HG03521 (cell line): ENCODE measurements around the gene OPCML.

ENCODE experiments used
- ATAC-seq: cut with Tn5 transposase; IDR thresholded peaks from one replicate; pipeline ENCODE4 v1.9.1; 2021; ENCODE audit warnings: mild to moderate bottlenecking, moderate library complexity; ENCODE audit not compliant: unreplicated experiment

OPCML gene

DNA sequence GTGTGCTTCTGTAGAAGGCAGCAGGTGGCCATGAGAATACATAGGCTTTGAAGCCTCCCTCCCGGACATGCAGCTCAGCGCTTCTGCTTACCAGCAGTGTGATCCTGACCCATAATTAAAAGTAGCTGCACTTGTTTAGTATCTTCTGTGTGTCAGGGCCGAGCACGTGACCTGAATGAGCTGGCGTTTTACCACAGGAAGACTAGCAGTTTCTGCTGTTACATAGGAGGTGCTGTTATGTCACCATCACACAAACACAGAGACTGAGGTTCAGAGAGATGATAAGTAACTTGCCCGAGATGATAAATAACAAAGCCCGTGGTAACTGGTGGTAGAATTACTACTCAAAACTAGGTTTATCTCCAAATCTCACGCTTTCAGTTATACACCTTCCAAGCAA lies 329.5 kb downstream of the OPCML start:
- no peak for ATAC-seq

DNA sequence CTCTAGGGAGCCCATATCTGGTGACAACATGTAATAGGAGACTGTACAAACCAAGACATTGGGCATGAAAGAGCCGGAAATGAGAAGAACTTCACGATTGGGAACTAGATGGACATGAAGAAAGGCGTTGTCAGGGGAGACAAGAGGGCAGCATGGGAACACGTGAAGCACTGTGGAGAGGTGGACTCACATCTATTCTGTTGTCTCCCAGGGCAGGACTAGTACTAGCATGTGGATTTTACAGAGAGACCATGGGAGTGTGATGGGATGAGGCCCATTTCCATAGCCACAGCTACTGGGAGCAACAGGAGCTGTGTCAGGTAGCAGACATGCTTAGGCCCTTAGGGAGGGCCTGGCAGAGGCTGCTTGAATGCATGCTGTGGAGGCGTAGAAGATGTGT lies 333.9 kb downstream of the OPCML start:
- ATAC-seq = no peak

DNA sequence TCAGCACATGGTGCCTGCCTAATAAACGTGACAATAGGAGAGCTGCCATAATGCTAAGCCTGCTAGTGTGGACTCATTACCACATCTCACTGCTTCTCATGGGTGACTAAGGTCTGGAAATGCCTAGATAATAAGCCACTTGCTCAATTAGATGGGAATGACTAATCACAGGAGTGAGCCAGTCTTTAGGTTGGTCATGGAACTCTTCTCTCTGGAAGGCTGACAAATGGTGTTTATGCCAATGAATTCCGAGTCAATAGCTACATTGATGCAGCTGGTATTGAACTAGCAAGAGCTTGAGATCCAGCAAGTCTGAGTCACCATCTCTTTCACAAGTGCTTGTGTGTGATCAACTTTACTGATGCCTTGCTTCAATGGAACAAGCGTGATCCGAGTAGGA lies 334.9 kb downstream of the OPCML start:
- ATAC-seq = no peak

DNA sequence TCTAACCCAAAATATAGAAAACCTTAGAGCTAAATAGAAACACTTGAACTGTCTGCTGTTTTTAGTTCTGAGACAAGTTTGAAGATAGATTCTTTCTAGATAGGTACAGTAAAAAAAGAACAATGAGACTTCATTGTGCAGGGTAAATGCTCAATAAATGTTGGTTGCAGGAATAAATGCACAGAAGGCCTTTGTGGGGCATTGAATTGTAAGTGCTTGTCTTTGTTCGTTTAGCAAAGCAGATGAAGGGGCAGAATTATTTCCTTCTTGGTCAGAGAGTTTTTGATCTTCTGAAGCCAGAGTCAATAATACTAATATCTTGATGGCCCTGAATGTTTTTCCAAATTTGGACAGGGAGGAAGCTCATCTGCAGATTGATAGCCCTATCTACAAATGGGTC lies 340.4 kb downstream of the OPCML start:
- ATAC-seq = no peak

DNA sequence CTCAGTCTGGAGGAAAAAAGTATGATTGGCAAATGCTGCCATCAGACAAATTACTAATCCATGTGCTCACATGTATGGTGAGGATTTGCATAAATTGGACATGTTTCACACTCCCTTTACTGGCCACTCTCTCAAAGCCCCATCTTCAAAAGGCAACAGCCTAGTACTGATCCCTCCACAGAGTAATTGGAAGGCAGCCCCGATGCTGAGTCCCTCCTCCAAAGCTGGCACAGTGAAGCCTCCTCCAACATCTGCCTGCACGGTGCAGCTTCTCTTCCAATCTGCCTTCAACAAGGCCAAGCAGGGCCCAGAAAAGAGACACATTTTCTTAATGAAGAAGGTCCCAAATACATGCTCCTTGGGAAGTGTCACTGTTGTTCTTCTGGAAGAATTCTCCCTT lies 350.6 kb downstream of the OPCML start:
- ATAC-seq = no peak

DNA sequence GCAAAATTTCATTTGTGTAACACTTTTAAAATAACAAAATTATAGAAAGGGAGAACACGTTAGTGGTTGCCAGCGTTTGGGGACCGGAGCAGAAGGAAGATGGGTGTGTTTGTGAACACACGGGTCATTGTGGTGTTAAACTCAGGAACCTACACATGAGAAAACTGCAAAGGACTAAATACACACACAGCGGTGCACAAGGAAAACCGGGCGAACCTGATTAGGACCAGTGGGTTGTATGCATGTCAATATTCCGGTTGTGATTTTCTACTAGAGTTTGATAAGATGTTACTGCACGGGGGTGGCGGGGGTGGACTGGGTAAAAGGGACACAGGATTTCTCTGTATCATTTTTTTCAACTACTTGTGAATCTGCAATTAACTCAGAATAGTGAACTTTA lies 351.2 kb downstream of the OPCML start:
- ATAC-seq = no peak

DNA sequence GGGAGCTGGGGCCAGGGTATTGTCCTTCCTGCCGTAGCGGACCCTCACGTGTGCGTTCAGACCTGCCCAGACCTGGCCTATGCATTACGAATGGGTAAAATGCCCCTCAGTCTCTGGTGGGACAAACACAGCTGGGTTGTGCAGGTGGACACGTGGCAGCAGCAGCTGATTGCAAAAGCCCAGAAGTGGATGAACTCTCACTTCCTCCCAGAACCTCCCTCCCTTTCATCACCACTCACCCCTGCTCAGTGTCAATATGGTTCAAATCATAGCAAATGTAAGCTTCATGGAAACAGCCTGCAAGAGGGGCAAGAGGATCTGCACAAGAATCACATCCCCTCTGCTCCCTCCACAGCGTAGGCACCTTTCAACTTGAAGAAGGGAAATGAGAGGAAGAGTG lies 352.1 kb downstream of the OPCML start:
- ATAC-seq = no peak

DNA sequence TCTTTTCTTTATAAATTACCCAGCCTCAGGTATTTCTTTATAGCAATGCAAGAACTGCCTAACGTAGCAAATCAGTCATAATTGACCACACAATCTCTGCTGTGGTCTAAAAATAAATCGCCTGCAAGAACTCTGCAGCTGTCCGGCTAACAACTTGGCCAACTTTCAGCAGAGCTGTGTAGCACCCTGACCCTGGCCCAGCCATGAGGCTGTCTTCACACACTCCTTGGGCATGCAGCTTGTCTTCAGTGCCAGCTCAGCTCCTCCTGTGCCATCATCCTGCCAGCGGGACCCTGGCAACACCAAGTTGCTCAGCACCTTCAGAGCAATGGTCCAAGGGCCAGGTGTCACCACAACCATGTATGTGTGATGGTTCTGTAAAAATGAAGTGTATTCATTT lies 355.6 kb downstream of the OPCML start:
- ATAC-seq = no peak

DNA sequence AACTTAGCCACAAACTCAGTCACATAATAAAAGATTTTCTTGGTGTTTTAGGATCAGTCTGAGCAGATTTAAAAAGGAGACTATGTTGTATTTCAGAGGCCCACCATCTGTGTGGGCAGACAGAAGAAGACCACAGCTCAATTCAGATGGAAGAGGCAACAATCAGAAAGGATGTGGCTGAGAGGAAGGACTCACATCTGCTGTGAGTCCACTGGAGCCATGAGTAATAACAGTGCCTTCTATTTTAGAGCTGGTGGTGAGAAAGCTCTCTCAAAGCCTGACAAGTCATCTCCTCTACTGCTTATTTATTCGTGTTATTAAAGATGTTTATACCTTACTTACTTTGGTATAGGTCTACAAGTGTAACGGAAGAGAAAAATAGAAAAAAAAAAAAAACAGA lies 357.2 kb downstream of the OPCML start:
- ATAC-seq = no peak

DNA sequence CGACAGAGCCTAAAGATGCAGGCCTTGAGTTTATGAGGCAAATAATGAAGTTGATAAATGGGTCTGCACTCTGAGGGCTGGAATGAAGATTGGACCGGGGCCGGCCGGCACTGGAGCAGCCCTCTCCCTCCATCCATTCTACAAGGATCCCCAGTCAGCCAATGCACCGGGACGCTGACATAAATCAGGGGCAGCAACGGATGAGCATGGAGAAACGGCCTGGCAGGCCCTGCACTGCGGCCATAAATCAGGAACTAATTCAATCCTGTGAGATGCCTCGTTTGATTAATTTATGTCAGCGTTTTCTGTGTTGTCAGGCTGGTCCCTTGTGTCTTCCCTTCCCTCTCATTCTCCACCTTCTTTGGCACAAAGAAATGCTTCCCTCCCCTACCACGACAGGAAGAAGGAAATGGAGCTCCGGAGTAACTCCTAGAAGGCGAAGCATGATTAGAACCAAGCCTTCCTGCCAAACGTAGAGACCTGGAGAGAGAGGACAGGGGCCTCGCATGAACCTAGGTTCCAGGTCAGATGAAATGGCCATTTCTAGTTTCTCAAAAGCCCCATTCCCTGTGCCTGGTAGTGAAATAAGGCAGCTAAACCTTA lies 358.4 kb downstream of the OPCML start:
- no peak for ATAC-seq

DNA sequence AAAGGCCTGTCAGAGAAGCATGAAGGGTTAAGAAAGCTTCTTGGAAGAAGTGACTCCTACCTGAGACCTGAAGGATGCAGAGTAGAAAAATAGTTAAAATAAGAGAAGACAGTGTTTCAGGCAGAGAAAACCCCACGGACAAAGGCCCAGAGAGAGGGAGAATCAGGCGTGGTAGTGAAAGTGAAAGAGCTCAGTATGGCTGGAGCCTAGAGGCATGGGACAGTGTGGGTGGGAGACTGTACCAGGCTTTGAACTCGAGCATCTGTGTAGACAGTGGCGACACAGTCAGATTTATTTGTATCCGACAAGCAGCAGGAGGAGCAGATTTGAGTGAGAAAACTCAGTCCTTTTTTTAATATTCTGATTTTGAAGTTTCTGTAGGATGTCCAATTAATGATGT lies 360.0 kb downstream of the OPCML start:
- no peak for ATAC-seq

DNA sequence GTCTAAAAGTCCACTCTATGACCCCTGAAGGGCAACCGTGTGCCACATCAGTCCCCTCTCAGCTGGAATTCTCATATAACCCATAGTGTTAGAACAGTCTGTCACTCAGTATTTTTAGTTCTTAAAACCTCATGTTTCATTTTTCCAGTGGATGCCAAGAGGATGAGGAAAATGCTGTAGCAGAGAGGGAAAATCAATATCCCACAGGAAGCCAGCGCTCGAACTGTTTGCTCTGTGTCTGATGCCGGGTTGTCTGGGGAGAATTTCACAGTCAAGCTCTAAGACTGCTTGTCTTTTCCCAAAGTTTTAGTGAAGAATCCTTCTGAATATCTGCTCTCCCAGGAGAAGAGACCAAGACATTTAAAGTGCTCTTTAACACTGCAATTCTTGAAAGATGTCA lies 360.9 kb downstream of the OPCML start:
- ATAC-seq = no peak

DNA sequence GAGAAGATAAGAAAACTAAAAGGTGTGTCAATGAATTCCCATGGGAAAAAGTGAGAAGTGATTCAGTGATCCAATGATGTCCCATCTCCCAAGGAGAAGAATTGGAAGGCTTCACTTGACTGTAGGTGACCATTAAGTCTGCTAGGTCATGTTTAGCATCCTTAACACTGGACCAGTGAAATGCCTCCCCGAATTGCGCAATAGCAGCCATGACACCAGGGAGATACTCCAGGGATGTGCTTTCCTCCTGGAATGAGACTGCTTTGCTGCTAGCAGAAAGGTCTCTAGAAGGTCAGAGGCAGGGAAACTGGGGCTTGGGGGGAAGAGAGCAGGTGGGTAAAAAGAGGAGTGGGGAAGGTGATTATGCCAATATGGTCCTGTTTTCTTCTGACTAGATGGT lies 364.3 kb downstream of the OPCML start:
- ATAC-seq = no peak

DNA sequence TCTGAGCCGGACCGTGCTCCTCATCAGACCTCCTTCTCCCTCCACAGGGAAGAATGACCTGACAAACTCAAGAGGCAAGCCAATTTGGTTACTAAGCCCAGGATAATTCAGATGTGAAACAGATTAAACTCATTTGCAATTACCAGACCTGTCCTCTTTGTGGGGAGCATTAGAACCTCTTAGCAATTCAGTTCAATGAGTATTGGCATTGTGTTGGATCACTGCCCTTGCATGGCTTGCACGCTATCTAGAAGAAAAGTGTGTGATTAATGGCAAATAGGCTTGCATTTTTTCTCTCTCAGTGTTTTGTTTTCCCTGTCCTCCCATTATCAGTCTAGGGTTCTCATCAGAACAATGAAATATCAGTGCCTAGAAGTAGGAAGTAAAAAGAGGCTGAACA lies 365.6 kb downstream of the OPCML start:
- ATAC-seq = no peak

DNA sequence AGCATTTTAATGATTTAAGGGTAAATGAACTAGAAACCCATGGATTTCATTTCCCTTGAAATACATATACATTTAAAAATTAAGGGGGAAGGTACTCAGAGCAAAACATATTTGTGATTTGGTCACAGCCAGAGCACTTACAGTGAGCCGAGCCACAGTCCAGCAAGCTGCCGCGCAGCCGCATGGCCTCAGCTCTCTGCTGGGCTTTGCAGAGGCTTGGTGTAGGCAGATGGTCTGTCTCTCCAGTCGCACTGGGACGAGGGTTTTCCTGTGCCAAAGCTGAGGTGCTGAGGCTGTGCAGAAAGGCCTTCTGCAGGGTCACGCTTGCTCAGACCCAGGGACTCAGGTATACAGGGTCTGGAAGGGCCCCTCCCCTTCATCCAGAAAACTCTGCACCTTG lies 367.3 kb downstream of the OPCML start:
- ATAC-seq = no peak

DNA sequence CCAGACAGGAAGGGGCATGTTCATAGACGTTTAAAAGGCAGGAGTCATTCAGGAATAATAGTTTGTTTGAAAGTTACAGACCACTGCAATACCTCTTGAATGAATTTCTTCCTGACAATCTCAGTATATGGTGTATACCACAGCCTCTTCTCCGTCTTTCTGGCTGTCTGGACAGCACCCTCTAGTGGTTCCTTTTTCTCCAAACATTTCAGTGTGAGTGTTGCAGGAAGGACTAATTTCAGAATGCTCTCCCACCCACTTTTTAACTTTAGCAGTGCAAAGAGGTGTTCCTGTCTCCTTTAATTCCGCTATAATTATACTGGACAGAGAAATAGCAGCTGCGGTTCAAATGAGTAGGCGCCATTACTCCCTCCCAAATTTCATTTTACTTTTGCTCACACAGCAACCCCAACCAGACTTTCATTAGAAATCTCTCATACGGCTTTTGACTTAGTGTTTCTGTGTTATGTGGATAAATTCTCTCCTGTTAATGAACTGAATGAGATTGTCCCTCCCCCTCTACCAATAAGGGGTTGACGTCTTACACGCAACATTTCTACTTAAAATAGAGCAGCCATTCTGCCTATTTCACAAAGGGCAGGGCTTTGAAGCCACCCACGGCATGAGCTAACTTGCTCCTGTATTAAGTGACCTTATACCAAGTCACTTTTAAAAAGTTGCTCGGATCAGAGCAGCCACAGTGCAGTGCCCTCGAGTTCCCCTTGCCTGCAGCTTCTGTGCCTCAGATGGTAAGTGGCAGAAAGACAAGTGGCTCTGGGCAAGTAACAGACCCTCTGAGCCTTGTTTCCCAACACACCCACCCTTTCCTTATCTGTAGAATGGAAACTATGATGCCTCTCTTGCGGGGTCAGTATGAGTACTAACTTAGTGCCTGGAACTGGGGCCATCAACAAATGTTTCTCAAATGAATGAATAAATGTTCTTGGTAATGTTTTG lies 368.6 kb downstream of the OPCML start:
- ATAC-seq = peak; percentile 66

DNA sequence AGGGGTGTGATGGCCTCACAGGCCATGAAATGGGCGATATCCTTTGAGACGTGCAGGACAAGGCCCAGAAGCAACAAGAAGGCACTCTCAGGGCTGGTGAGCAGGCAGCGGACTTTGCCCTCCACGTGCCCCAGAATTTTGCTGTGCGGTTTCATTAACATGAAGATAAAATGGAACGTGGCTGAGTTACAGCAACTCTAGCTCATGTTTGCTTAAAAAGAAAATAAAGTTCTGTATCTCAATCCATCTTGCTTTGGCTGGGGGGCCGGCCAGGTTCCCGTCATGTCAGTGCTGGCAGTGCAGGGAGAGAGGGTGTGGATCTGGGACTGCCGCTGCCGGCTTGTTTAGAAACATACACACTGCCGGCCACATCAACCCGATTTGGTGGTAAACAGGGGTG lies 370.1 kb downstream of the OPCML start:
- ATAC-seq = no peak

DNA sequence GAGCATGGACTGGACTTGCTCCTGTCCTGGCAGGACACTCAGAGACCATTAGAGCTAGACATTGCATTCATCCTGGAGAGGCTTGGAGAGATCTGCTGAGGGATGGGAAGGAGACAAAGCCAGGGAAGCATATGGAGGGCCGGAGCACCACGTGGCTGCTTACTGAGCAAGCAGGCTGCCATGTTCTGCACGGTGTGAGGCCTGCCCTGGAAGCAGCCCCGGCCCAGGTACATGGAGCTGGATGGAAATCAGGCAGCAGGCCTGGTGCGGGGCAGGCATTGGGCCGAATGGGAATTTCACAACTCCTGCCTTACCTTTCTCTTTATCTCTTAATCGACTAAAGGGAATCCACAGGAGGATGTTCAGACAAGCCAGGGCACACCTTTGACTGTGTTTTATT lies 371.5 kb downstream of the OPCML start:
- ATAC-seq = no peak

DNA sequence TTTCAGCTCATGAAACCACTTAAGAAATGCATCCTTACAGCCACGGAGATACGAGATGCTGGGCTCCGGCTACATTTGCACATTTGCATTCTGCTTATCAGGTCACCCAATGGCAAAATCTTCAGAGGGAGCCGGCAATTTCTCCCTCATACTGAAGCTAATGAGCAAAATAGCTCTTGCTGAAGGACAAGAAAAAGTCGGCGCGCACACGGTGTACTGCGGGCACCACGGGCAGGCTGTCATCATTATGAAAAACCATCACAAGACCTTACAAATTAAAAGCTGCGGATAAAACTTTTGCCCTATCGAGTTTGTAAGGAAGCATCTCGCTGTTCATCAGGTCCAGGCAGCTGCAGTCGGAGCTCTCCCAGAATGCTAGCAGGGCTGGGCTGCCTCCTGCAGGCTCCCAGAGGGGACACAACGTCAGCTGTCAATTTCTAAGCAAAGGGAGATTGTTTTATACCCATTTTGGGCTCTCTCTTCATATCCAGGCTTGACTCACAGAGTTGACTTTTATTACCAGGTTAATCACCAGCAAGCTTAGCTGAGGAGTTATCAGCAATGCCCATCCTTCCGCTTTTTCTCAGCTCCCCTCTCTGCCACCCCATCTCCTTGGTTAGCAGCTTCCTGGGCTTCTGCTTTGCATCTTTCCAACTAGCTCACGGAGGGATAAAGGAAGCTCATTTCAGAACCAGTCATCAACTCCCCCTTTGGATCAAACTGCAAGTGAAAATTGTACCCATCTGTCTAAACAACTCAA lies 375.1 kb downstream of the OPCML start:
- no peak for ATAC-seq

DNA sequence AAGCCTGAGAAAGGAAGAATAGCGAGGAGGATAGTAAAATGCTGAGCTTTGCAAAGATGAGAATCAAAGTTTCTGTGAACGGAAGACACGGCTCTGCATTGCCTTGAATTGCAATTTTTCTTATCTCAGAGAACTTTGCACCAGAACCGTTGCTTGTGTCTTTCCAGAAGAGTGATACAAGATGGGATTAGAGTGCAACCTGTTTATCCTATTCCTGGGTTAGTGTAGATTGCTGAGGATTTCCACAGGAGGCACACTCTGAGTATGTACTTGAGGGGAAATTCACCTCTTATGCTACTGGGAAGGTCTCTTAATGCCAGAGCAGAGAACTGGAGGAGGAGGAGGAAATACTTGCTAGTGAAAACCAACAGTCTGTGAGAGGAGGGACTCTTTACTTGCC lies 377.5 kb downstream of the OPCML start:
- no peak for ATAC-seq

DNA sequence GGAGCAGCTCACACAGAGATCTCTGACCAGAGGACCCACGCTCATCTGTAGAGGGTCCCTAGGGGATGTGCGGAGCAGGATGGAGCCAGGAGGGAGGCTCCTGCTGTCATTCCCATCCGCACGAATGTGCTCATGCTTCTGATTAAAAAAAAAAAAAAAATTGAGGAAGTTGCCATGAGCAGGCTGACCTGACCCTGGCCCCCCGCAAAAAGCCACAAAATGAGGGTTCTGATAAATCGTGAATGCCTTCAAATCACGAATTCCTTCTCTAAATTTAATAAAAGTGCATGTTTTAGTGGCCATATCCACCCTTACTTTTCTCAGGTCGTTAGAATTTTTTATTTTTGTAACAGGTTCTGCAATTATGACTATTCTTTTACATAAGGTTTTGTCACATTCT lies 378.2 kb downstream of the OPCML start:
- ATAC-seq = no peak

DNA sequence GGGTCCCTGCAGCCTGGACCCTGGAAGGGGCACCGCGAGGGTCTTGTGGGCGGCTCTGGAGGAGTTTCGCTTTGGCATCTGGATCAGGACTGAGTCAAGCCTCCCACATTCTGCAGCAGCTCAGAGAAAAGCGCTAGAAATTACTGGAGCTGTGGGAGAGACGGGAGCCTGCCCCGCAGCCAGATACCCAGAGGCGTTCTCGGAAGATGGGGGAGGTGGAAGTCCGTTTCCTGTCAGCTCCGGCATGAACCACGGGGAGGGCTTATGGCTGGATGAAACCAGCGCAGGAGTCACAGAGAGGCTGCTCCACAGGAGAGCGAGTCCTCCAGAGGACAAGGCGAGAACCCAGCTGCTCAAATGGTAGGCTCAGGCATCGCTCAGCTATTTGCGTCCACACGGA lies 379.3 kb downstream of the OPCML start:
- no peak for ATAC-seq
